ENCODE data around the gene CLDN8. TPM values are rescaled to one million over a fixed set of nuclear protein-coding genes. Genes with fewer than 3 reads are reported as not detected.

CLDN8 gene
- total RNA-seq, 1 experiment from 2014 or later: not detected

- TF ChIP-seq, protein P1, sequence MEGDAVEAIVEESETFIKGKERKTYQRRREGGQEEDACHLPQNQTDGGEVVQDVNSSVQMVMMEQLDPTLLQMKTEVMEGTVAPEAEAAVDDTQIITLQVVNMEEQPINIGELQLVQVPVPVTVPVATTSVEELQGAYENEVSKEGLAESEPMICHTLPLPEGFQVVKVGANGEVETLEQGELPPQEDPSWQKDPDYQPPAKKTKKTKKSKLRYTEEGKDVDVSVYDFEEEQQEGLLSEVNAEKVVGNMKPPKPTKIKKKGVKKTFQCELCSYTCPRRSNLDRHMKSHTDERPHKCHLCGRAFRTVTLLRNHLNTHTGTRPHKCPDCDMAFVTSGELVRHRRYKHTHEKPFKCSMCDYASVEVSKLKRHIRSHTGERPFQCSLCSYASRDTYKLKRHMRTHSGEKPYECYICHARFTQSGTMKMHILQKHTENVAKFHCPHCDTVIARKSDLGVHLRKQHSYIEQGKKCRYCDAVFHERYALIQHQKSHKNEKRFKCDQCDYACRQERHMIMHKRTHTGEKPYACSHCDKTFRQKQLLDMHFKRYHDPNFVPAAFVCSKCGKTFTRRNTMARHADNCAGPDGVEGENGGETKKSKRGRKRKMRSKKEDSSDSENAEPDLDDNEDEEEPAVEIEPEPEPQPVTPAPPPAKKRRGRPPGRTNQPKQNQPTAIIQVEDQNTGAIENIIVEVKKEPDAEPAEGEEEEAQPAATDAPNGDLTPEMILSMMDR (IDR thresholded peaks at IDR 0.05; ENCODE audit: unreplicated experiment): no peak
- Mint-ChIP-seq H3K27me3 (ENCODE audit: insufficient read depth, unreplicated experiment) (no peaks in the 10 kb centered on the region), H3K9me3 (ENCODE audit: unreplicated experiment) (no peaks in the 10 kb centered on the region), H3K4me1 (ENCODE audit: insufficient read depth, unreplicated experiment) (peaks cover 8% of the 10 kb centered on the region), H3K4me3 (ENCODE audit: unreplicated experiment) (no peak overlapping the region), H3K36me3 (ENCODE audit: insufficient read depth, unreplicated experiment) (no peaks in the 10 kb centered on the region), H3K27ac (ENCODE audit: low read depth, unreplicated experiment) (no peak overlapping the region)
- ChIA-PET POLR2A (no interaction called here), CTCF (no interaction called here)
- peak; percentile 21 for DNase-seq (ENCODE audit: unreplicated experiment)
- BruUV-seq (replicated peaks): no TSS peak
- intact Hi-C loops (cut with micrococcal nuclease): no loop called here
These were observed 35.9 kb upstream of the CLDN8 start for GRCh38 chr21:30251781-30252180.

DNA sequence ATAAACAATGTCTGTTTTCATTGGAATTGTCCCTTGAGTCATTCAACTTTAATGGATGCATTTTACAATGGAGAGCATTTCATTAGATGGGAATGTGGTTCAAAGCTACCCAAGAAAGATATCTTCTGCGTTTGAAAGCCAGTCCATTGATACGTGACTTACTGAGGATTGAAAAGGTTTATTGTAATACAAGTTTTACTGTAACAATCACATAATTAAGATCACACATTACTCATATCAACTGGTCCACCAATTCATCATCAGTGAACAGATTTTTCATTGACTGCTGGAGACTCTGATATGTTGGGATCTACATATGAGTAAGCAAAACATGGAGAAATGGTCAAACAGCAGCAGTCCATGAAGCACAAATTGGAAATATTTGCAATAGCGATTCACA lies 34.0 kb upstream of the CLDN8 start:
- Mint-ChIP-seq H3K4me1 (ENCODE audit: insufficient read depth, unreplicated experiment) (no peaks in the 10 kb centered on the region), H3K27me3 (ENCODE audit: insufficient read depth, unreplicated experiment) (no peaks in the 10 kb centered on the region), H3K36me3 (ENCODE audit: insufficient read depth, unreplicated experiment) (no peaks in the 10 kb centered on the region), H3K9me3 (ENCODE audit: unreplicated experiment) (no peaks in the 10 kb centered on the region), H3K4me3 (ENCODE audit: unreplicated experiment) (no peak overlapping the region), H3K27ac (ENCODE audit: low read depth, unreplicated experiment) (no peak overlapping the region)
- intact Hi-C loops (cut with micrococcal nuclease): no loop called here
- no peak for DNase-seq (ENCODE audit: unreplicated experiment)
- ChIA-PET POLR2A (interaction anchor here (0.7 kb wide), 1 partner anchor 799 kb away, joined by 3 read pairs; no protein-coding TSS in a partner anchor), CTCF (no interaction called here)
- BruUV-seq (replicated peaks): no TSS peak
- TF ChIP-seq, protein P1 (IDR thresholded peaks at IDR 0.05; ENCODE audit: unreplicated experiment): no peak

DNA sequence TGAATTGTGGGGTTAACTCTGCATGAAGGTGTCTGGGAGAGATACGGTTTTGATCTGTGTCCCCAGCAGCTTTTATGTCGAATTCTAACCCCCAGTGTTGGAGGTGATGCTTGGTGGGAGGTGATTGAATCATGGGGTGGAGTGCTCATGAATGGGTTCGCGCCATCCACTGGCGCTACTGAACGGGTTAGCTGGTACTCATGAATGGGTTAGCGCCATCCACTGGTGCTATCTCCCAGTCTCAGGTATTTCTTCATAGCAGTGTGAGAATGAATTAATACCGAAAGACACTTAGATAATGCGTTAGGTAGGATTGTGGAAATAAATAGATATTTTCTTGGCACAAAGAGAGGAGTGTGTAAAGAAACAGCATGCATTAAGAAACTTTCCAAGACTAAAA lies 32.9 kb upstream of the CLDN8 start:
- Mint-ChIP-seq H3K27me3 (ENCODE audit: insufficient read depth, unreplicated experiment) (no peaks in the 10 kb centered on the region), H3K4me3 (ENCODE audit: unreplicated experiment) (no peak overlapping the region), H3K9me3 (ENCODE audit: unreplicated experiment) (no peaks in the 10 kb centered on the region), H3K4me1 (ENCODE audit: insufficient read depth, unreplicated experiment) (no peaks in the 10 kb centered on the region), H3K27ac (ENCODE audit: low read depth, unreplicated experiment) (no peak overlapping the region), H3K36me3 (ENCODE audit: insufficient read depth, unreplicated experiment) (no peaks in the 10 kb centered on the region)
- BruUV-seq (replicated peaks): no TSS peak
- TF ChIP-seq, protein P1 (IDR thresholded peaks at IDR 0.05; ENCODE audit: unreplicated experiment): no peak
- no peak for DNase-seq (ENCODE audit: unreplicated experiment)
- POLR2A ChIA-PET: no interaction called here
- CTCF ChIA-PET: no interaction called here
- intact Hi-C loops (cut with micrococcal nuclease): no loop called here

DNA sequence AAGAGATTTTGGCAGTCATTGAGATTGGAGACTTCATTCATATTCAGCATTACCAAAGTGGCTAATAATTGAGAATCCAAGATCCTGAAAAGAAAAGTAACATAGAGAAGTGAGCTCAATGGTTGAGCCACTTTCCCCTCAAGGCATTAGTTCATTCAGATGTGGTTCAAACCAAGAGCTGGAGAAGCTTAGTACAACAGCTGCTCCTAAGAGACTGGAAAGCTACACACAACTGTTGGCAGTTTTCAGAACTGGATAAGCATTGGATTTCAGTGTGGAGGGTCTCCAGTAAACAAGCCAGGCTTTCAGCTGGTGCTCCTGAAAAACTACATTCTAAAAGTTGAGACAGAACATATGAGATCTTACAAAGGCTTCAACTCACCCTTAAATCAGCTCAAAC lies 29.2 kb upstream of the CLDN8 start:
- Mint-ChIP-seq H3K4me3 (ENCODE audit: unreplicated experiment) (no peak overlapping the region), H3K27ac (ENCODE audit: low read depth, unreplicated experiment) (no peak overlapping the region), H3K27me3 (ENCODE audit: insufficient read depth, unreplicated experiment) (no peaks in the 10 kb centered on the region), H3K36me3 (ENCODE audit: insufficient read depth, unreplicated experiment) (no peaks in the 10 kb centered on the region), H3K4me1 (ENCODE audit: insufficient read depth, unreplicated experiment) (no peaks in the 10 kb centered on the region), H3K9me3 (ENCODE audit: unreplicated experiment) (no peaks in the 10 kb centered on the region)
- CTCF ChIA-PET: interaction anchor here (1.2 to 3.3 kb wide), 2 partner anchors 12 to 50 kb away, joined by 3 to 14 read pairs; no protein-coding TSS in a partner anchor
- no peak for DNase-seq (ENCODE audit: unreplicated experiment)
- intact Hi-C loops (cut with micrococcal nuclease): no loop called here
- POLR2A ChIA-PET: no interaction called here
- TF ChIP-seq, protein P1 (IDR thresholded peaks at IDR 0.05; ENCODE audit: unreplicated experiment): no peak
- BruUV-seq (replicated peaks): no TSS peak

Measured in MCF 10A (cell line).